Activated CD4-positive, alpha-beta T cell treated with anti-CD3 and anti-CD28 coated beads, Interleukin-2, amount 50 U/mL, for 48 hours (primary cell): ENCODE data around the gene RCBTB2.

ENCODE experiments used
- DNase-seq, 2 experiments: peaks; one replicate each; pipeline ENCODE4 v3.0.0-alpha.2; 2020

Gene RCBTB2

GRCh38 chr13:48443442-48444208 is 89.3 kb downstream of the RCBTB2 start:
- DNase-seq = no peak
